Measurements from ENCODE around the gene ILF2.

Gene ILF2

GRCh38 chr1:153615406-153615805 is 55.4 kb downstream of the ILF2 start:
- H3K27ac ChIP-seq (ENCODE audit: extremely low read depth, low read depth, low read length), result no peak overlapping the region
- ChIA-PET CTCF (interaction anchor here (1.5 to 4.8 kb wide), 2 partner anchors 12 to 105 kb away, joined by 5 to 28 read pairs; partner anchors contain the start of genes S100A1 and S100A13), POLR2A (interaction anchor here (0.6 to 3.3 kb wide), 4 partner anchors 12 to 375 kb away, joined by 3 to 21 read pairs (median 6); partner anchors contain the start of genes CHTOP, ILF2, RPS27 and S100A13)
- TF ChIP-seq SCRT2 (tag by site-specific recombination; IDR thresholded peaks at IDR 0.05), result peak; percentile 37; the same call in 1 of the 2 replicates
- TF ChIP-seq, protein P1, sequence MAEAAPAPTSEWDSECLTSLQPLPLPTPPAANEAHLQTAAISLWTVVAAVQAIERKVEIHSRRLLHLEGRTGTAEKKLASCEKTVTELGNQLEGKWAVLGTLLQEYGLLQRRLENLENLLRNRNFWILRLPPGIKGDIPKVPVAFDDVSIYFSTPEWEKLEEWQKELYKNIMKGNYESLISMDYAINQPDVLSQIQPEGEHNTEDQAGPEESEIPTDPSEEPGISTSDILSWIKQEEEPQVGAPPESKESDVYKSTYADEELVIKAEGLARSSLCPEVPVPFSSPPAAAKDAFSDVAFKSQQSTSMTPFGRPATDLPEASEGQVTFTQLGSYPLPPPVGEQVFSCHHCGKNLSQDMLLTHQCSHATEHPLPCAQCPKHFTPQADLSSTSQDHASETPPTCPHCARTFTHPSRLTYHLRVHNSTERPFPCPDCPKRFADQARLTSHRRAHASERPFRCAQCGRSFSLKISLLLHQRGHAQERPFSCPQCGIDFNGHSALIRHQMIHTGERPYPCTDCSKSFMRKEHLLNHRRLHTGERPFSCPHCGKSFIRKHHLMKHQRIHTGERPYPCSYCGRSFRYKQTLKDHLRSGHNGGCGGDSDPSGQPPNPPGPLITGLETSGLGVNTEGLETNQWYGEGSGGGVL (tag by site-specific recombination; IDR thresholded peaks at IDR 0.05), result 0 out of 2 replicates have a peak, but pooled peaks have one; percentile 10
- TF ChIP-seq GLIS1 (tag by site-specific recombination; IDR thresholded peaks at IDR 0.05), result 0 out of 2 replicates have a peak, but pooled peaks have one; percentile 29
- no peak for TF ChIP-seq ZNF747 (tag by site-specific recombination; IDR thresholded peaks at IDR 0.05)
- TF ChIP-seq ZNF266 (tag by site-specific recombination; IDR thresholded peaks at IDR 0.05; ENCODE audit: low read depth), result no peak
- no peaks in the 10 kb centered on the region for H3K4me1 ChIP-seq (ENCODE audit: control insufficient read depth, insufficient read depth, low read length)
- H3K36me3 ChIP-seq (ENCODE audit: control insufficient read depth in 2 of 2, insufficient read depth in 1 of 2, low read length in 2 of 2), result peaks cover 0 to 18% of the 10 kb centered on the region in 2 experiments; a peak in 2 of 3 replicates
- H3K4me3 ChIP-seq (ENCODE audit: low read depth, low read length), result no peak overlapping the region
- no peaks in the 10 kb centered on the region for H3K9me3 ChIP-seq (ENCODE audit: control insufficient read depth, insufficient read depth, low read depth, low read length)

- Histone ChIP-seq H3K36me3 (ENCODE audit: control insufficient read depth in 2 of 2, insufficient read depth in 1 of 2, low read length in 2 of 2) (peaks cover 0 to 16% of the 10 kb centered on the region in 2 experiments; a peak in 2 of 3 replicates), H3K4me3 (ENCODE audit: low read depth, low read length) (no peak overlapping the region), H3K9me3 (ENCODE audit: control insufficient read depth, insufficient read depth, low read depth, low read length) (no peaks in the 10 kb centered on the region), H3K4me1 (ENCODE audit: control insufficient read depth, insufficient read depth, low read length) (no peaks in the 10 kb centered on the region), H3K27ac (ENCODE audit: extremely low read depth, low read depth, low read length) (no peak overlapping the region)
- ChIA-PET POLR2A (interaction anchor here (0.6 to 3.3 kb wide), 5 partner anchors 11 to 376 kb away, joined by 3 to 21 read pairs (median 4); partner anchors contain the start of genes CHTOP, ILF2, RPS27 and S100A13), CTCF (interaction anchor here (0.6 to 4.8 kb wide), 5 partner anchors 9 to 838 kb away, joined by 3 to 28 read pairs (median 4); partner anchors contain the start of genes S100A1 and S100A13)
- TF ChIP-seq YY2 (tag by site-specific recombination; IDR thresholded peaks at IDR 0.05) (no peak), ZFHX2 (tag by site-specific recombination; conservative IDR thresholded peaks at IDR 0.05) (peak; percentile 33; the same call in 1 of the 2 replicates), ZNF280C (tag by site-specific recombination; IDR thresholded peaks at IDR 0.05) (no peak), ZBTB48 (tag by site-specific recombination; IDR thresholded peaks at IDR 0.05) (no peak), BCL11B (tag by site-specific recombination; IDR thresholded peaks at IDR 0.05; ENCODE audit: low read depth) (no peak)
- TF ChIP-seq, protein P2, sequence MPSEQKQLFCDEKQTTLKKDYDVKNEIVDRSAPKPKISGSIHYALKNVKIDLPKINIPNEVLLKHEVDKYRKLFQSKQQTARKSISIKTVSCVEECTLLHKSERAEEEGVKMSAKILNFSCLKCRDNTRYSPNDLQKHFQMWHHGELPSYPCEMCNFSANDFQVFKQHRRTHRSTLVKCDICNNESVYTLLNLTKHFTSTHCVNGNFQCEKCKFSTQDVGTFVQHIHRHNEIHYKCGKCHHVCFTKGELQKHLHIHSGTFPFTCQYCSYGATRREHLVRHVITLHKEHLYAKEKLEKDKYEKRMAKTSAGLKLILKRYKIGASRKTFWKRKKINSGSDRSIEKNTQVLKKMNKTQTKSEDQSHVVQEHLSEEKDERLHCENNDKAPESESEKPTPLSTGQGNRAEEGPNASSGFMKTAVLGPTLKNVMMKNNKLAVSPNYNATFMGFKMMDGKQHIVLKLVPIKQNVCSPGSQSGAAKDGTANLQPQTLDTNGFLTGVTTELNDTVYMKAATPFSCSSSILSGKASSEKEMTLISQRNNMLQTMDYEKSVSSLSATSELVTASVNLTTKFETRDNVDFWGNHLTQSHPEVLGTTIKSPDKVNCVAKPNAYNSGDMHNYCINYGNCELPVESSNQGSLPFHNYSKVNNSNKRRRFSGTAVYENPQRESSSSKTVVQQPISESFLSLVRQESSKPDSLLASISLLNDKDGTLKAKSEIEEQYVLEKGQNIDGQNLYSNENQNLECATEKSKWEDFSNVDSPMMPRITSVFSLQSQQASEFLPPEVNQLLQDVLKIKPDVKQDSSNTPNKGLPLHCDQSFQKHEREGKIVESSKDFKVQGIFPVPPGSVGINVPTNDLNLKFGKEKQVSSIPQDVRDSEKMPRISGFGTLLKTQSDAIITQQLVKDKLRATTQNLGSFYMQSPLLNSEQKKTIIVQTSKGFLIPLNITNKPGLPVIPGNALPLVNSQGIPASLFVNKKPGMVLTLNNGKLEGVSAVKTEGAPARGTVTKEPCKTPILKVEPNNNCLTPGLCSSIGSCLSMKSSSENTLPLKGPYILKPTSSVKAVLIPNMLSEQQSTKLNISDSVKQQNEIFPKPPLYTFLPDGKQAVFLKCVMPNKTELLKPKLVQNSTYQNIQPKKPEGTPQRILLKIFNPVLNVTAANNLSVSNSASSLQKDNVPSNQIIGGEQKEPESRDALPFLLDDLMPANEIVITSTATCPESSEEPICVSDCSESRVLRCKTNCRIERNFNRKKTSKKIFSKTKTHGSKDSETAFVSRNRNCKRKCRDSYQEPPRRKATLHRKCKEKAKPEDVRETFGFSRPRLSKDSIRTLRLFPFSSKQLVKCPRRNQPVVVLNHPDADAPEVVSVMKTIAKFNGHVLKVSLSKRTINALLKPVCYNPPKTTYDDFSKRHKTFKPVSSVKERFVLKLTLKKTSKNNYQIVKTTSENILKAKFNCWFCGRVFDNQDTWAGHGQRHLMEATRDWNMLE (tag by site-specific recombination; conservative IDR thresholded peaks at IDR 0.05; ENCODE audit: low read depth), result no peak
- TF ChIP-seq, protein P3, sequence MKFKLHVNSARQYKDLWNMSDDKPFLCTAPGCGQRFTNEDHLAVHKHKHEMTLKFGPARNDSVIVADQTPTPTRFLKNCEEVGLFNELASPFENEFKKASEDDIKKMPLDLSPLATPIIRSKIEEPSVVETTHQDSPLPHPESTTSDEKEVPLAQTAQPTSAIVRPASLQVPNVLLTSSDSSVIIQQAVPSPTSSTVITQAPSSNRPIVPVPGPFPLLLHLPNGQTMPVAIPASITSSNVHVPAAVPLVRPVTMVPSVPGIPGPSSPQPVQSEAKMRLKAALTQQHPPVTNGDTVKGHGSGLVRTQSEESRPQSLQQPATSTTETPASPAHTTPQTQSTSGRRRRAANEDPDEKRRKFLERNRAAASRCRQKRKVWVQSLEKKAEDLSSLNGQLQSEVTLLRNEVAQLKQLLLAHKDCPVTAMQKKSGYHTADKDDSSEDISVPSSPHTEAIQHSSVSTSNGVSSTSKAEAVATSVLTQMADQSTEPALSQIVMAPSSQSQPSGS (tag by site-specific recombination; IDR thresholded peaks at IDR 0.05; ENCODE audit: low read depth), result no peak
- TF ChIP-seq, protein P4, sequence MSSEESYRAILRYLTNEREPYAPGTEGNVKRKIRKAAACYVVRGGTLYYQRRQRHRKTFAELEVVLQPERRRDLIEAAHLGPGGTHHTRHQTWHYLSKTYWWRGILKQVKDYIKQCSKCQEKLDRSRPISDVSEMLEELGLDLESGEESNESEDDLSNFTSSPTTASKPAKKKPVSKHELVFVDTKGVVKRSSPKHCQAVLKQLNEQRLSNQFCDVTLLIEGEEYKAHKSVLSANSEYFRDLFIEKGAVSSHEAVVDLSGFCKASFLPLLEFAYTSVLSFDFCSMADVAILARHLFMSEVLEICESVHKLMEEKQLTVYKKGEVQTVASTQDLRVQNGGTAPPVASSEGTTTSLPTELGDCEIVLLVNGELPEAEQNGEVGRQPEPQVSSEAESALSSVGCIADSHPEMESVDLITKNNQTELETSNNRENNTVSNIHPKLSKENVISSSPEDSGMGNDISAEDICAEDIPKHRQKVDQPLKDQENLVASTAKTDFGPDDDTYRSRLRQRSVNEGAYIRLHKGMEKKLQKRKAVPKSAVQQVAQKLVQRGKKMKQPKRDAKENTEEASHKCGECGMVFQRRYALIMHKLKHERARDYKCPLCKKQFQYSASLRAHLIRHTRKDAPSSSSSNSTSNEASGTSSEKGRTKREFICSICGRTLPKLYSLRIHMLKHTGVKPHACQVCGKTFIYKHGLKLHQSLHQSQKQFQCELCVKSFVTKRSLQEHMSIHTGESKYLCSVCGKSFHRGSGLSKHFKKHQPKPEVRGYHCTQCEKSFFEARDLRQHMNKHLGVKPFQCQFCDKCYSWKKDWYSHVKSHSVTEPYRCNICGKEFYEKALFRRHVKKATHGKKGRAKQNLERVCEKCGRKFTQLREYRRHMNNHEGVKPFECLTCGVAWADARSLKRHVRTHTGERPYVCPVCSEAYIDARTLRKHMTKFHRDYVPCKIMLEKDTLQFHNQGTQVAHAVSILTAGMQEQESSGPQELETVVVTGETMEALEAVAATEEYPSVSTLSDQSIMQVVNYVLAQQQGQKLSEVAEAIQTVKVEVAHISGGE (tag by site-specific recombination; conservative IDR thresholded peaks at IDR 0.05; ENCODE audit: low read depth), result no peak
- TF ChIP-seq, protein P5, sequence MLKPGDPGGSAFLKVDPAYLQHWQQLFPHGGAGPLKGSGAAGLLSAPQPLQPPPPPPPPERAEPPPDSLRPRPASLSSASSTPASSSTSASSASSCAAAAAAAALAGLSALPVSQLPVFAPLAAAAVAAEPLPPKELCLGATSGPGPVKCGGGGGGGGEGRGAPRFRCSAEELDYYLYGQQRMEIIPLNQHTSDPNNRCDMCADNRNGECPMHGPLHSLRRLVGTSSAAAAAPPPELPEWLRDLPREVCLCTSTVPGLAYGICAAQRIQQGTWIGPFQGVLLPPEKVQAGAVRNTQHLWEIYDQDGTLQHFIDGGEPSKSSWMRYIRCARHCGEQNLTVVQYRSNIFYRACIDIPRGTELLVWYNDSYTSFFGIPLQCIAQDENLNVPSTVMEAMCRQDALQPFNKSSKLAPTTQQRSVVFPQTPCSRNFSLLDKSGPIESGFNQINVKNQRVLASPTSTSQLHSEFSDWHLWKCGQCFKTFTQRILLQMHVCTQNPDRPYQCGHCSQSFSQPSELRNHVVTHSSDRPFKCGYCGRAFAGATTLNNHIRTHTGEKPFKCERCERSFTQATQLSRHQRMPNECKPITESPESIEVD (tag by site-specific recombination; IDR thresholded peaks at IDR 0.05), result no peak
- TF ChIP-seq, protein P6, sequence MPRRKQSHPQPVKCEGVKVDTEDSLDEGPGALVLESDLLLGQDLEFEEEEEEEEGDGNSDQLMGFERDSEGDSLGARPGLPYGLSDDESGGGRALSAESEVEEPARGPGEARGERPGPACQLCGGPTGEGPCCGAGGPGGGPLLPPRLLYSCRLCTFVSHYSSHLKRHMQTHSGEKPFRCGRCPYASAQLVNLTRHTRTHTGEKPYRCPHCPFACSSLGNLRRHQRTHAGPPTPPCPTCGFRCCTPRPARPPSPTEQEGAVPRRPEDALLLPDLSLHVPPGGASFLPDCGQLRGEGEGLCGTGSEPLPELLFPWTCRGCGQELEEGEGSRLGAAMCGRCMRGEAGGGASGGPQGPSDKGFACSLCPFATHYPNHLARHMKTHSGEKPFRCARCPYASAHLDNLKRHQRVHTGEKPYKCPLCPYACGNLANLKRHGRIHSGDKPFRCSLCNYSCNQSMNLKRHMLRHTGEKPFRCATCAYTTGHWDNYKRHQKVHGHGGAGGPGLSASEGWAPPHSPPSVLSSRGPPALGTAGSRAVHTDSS (tag by site-specific recombination; IDR thresholded peaks at IDR 0.05), result no peak
Measured at GRCh38 chr1:153614906-153615305, 55.9 kb downstream of the ILF2 start.
